H9 (cell line): Measurements from ENCODE around the gene ABLIM1. TPM values are rescaled to one million over a fixed set of nuclear protein-coding genes. Genes with fewer than 3 reads are reported as not detected.

Source experiments
- DNase-seq: peaks from one replicate; pipeline ENCODE4 v3.0.0-alpha.2; 2017
- H2AFZ ChIP-seq: one replicate; pipeline ENCODE4 v1.6.1; 2013; ENCODE audit warnings: mild to moderate bottlenecking, low read length, control low read depth, moderate library complexity
- H2AK5ac ChIP-seq: 2 replicates; pipeline ENCODE4 v1.6.1; 2013; ENCODE audit warnings: low read length, control low read depth, mixed read lengths; ENCODE audit not compliant: insufficient read length
- H2BK120ac ChIP-seq: one replicate; pipeline ENCODE4 v1.6.1; 2013; ENCODE audit warnings: low read depth, mild to moderate bottlenecking, low read length, control low read depth, inconsistent platforms; ENCODE audit not compliant: poor library complexity, severe bottlenecking
- H2BK12ac ChIP-seq: 2 replicates; pipeline ENCODE4 v1.6.1; 2013; ENCODE audit warnings: low read length, control low read depth, mixed read lengths, low read depth; ENCODE audit not compliant: insufficient read length
- H2BK15ac ChIP-seq: 2 replicates; pipeline ENCODE4 v1.6.1; 2013; ENCODE audit warnings: low read depth, low read length, control low read depth
- H2BK20ac ChIP-seq: one replicate; pipeline ENCODE4 v1.6.1; 2013; ENCODE audit warnings: low read depth, mild to moderate bottlenecking, low read length, control low read depth, inconsistent platforms; ENCODE audit not compliant: poor library complexity, severe bottlenecking
- H2BK5ac ChIP-seq: 2 replicates; pipeline ENCODE4 v1.6.1; 2013; ENCODE audit warnings: low read length, control low read depth, mixed read lengths; ENCODE audit not compliant: insufficient read length
- H3K14ac ChIP-seq: 2 replicates; pipeline ENCODE4 v1.6.1; 2013; ENCODE audit warnings: low read length, control low read depth; ENCODE audit not compliant: insufficient read depth
- H3K18ac ChIP-seq: 2 replicates; pipeline ENCODE4 v1.6.1; 2013; ENCODE audit warnings: low read depth, mild to moderate bottlenecking, mixed read lengths, low read length, control low read depth; ENCODE audit not compliant: insufficient read length
- H3K23ac ChIP-seq: 2 replicates; pipeline ENCODE4 v1.6.1; 2013; ENCODE audit warnings: low read length, control low read depth, mixed read lengths, low read depth; ENCODE audit not compliant: insufficient read length
- H3K23me2 ChIP-seq: 2 replicates; pipeline ENCODE4 v1.6.1; 2013; ENCODE audit warnings: low read depth, mild to moderate bottlenecking, mixed read lengths, low read length, control low read depth; ENCODE audit not compliant: insufficient read length, poor library complexity, severe bottlenecking
- H3K27ac ChIP-seq: 2 replicates; pipeline ENCODE4 v1.5.1; 2013; ENCODE audit warnings: low read length, control low read depth, mixed read lengths, low read depth; ENCODE audit not compliant: insufficient read length
- H3K27me3 ChIP-seq: 2 replicates; pipeline ENCODE4 v1.6.1; 2013; ENCODE audit warnings: low read length, control low read depth, inconsistent platforms; ENCODE audit not compliant: insufficient read depth
- H3K4ac ChIP-seq: 2 replicates; pipeline ENCODE4 v1.6.1; 2013; ENCODE audit warnings: low read depth, mild to moderate bottlenecking, control low read depth, inconsistent platforms, low read length, moderate library complexity
- H3K4me1 ChIP-seq: 2 replicates; pipeline ENCODE4 v1.6.1; 2013; ENCODE audit warnings: low read length, control low read depth, inconsistent platforms; ENCODE audit not compliant: insufficient read depth
- H3K4me2 ChIP-seq: 2 replicates; pipeline ENCODE4 v1.6.1; 2013; ENCODE audit warnings: low read length, control low read depth, mixed read lengths; ENCODE audit not compliant: insufficient read length, insufficient read depth
- H3K56ac ChIP-seq: 2 replicates; pipeline ENCODE4 v1.6.1; 2013; ENCODE audit warnings: low read depth, mild to moderate bottlenecking, mixed read lengths, low read length, control low read depth; ENCODE audit not compliant: insufficient read length
- H3K79me1 ChIP-seq: 2 replicates; pipeline ENCODE4 v1.6.1; 2013; ENCODE audit warnings: low read depth, mild to moderate bottlenecking, moderate library complexity, low read length, control low read depth, inconsistent platforms; ENCODE audit not compliant: insufficient read depth, poor library complexity, severe bottlenecking
- H3K79me2 ChIP-seq: 2 replicates; pipeline ENCODE4 v1.6.1; 2013; ENCODE audit warnings: low read length, control low read depth, inconsistent platforms; ENCODE audit not compliant: insufficient read depth
- H3K9ac ChIP-seq: 2 replicates; pipeline ENCODE4 v1.6.1; 2013; ENCODE audit warnings: low read length, control low read depth, mixed read lengths; ENCODE audit not compliant: insufficient read length; ENCODE audit errors: extremely low read depth
- H3K9me3 ChIP-seq: one replicate; pipeline ENCODE4 v1.6.1; 2013; ENCODE audit warnings: low read depth, low read length, inconsistent platforms; ENCODE audit not compliant: control insufficient read depth
- H3T11ph ChIP-seq: one replicate; pipeline ENCODE4 v1.6.1; 2013; ENCODE audit warnings: mild to moderate bottlenecking, low read length, control low read depth, inconsistent platforms
- H4K20me1 ChIP-seq: one replicate; pipeline ENCODE4 v1.6.1; 2013; ENCODE audit not compliant: control insufficient read depth, insufficient read length, insufficient read depth
- H4K5ac ChIP-seq: 2 replicates; pipeline ENCODE4 v1.6.1; 2013; ENCODE audit warnings: low read depth, mild to moderate bottlenecking, mixed read lengths, low read length, control low read depth; ENCODE audit not compliant: insufficient read length
- H4K8ac ChIP-seq: replicated peaks from 2 replicates; pipeline ENCODE4 v1.6.1; 2013; ENCODE audit warnings: low read length, control low read depth, mixed read lengths, low read depth; ENCODE audit not compliant: insufficient read length
- H4K91ac ChIP-seq: 2 replicates; pipeline ENCODE4 v1.6.1; 2013; ENCODE audit warnings: low read depth, mild to moderate bottlenecking, moderate library complexity, mixed read lengths, low read length, control low read depth; ENCODE audit not compliant: insufficient read length
- H3K27ac Mint-ChIP-seq, 3 experiments: 2 replicates in 2 of 3; 3 replicates in 1 of 3; pipeline ENCODE4 v1.8.0; 2020 to 2021; ENCODE audit warnings: mixed read lengths in 3 of 3, mild to moderate bottlenecking in 1 of 3, moderate library complexity in 1 of 3
- H3K27me3 Mint-ChIP-seq: 2 replicates; pipeline ENCODE4 v1.8.0; 2021; ENCODE audit warnings: low read depth, mild to moderate bottlenecking, moderate library complexity, mixed read lengths
- H3K36me3 Mint-ChIP-seq, 3 experiments: 2 replicates in 2 of 3; 3 replicates in 1 of 3; pipeline ENCODE4 v1.8.0; 2020 to 2021; ENCODE audit warnings: low read depth in 3 of 3, mixed read lengths in 3 of 3; ENCODE audit not compliant: insufficient read depth in 1 of 3
- H3K4me1 Mint-ChIP-seq, 2 experiments: 2 replicates each; pipeline ENCODE4 v1.8.0; 2020; ENCODE audit warnings: mixed read lengths in 2 of 2
- H3K4me3 Mint-ChIP-seq, 2 experiments: 2 replicates in 1 of 2; 3 replicates in 1 of 2; pipeline ENCODE4 v1.8.0; 2020 to 2021; ENCODE audit warnings: mild to moderate bottlenecking in 2 of 2, mixed read lengths in 2 of 2, moderate library complexity in 1 of 2
- H3K9me3 Mint-ChIP-seq, 2 experiments: 2 replicates in 1 of 2; 3 replicates in 1 of 2; pipeline ENCODE4 v1.8.0; 2020; ENCODE audit warnings: mild to moderate bottlenecking in 2 of 2, mixed read lengths in 2 of 2, moderate library complexity in 1 of 2
- CTCF ChIP-seq: fragments of 200-600 bp; sonication (generic); conservative IDR thresholded peaks from 3 replicates; pipeline ENCODE4 v1.8.0; 2021; ENCODE audit warnings: antibody characterized with exemption, mild to moderate bottlenecking
- WGBS: extraction: QIAGEN DNeasy Blood & Tissue Kit; methylation state at CpG from one replicate; pipeline ENCODE4 v1.1.7; 2013; ENCODE audit warnings: missing lambda C conversion rate, low lambda C conversion rate, mixed read lengths; ENCODE audit not compliant: insufficient read length; ENCODE audit errors: extremely low coverage; 5-methylcytosine and 5-hydroxymethylcytosine counted together
- total RNA-seq: library from RNA; stranded (reverse); gene quantifications from 2 replicates; pipeline ENCODE4 v1.2.1, GENCODE V29; 2021

ABLIM1 gene
- total RNA-seq, 1 experiment from 2014 or later: 32.1 TPM

DNA sequence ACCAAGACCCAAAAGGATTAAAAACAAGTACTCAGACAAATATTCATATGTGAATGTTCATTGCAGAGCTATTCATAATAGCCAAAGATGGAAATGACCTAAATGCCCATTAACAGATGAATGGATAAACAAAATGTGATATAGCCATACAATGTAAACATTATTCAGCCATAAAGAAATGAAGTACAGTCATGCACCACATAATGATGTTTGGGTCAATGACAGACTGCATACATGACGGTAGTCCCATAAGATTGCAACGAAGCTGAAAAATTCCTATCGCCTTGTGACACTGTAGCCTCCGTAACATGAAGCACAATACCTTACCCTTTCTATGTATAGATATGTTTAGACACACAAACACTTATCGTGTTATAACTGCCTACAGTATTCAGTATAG lies 97.9 kb downstream of the ABLIM1 start:
- no peak overlapping the region for H2BK20ac ChIP-seq
- H3K79me2 ChIP-seq: no peaks in the 10 kb centered on the region
- no peak overlapping the region for H2AK5ac ChIP-seq
- H2BK15ac ChIP-seq: no peak overlapping the region
- H3K23me2 ChIP-seq: peaks cover 3% of the 10 kb centered on the region
- no peak for TF ChIP-seq CTCF
- no peak overlapping the region for H4K8ac ChIP-seq
- no peaks in the 10 kb centered on the region for H3K4me1 ChIP-seq
- no peaks in the 10 kb centered on the region for H3K4me1 Mint-ChIP-seq
- H3K18ac ChIP-seq: no peak overlapping the region
- no peak overlapping the region for H3K14ac ChIP-seq
- no peak overlapping the region for H2BK5ac ChIP-seq
- no peak overlapping the region for H3K56ac ChIP-seq
- no peak overlapping the region for H4K91ac ChIP-seq
- H2AFZ ChIP-seq: no peak overlapping the region
- H4K5ac ChIP-seq: no peak overlapping the region
- H2BK12ac ChIP-seq: no peak overlapping the region
- H4K20me1 ChIP-seq: no peaks in the 10 kb centered on the region
- H3K79me1 ChIP-seq: no peaks in the 10 kb centered on the region
- no peak overlapping the region for H3K27ac ChIP-seq
- no peaks in the 10 kb centered on the region for H3K27me3 ChIP-seq
- H2BK120ac ChIP-seq: no peak overlapping the region
- no peak for DNase-seq
- H3K4me2 ChIP-seq: no peak overlapping the region
- peaks cover 9 to 12% of the 10 kb centered on the region in 2 experiments for H3K9me3 Mint-ChIP-seq
- H3T11ph ChIP-seq: no peak overlapping the region
- H3K9me3 ChIP-seq: peaks cover 14% of the 10 kb centered on the region
- H3K27ac Mint-ChIP-seq: no peak overlapping the region
- H3K36me3 Mint-ChIP-seq: peaks cover 0 to 12% (median 8%) of the 10 kb centered on the region in 3 experiments; a peak in 4 of 7 replicates
- no peaks in the 10 kb centered on the region for H3K27me3 Mint-ChIP-seq
- no CpG with 5 or more reads among the region's 5 CpGs for WGBS
- H3K23ac ChIP-seq: no peak overlapping the region
- H3K4ac ChIP-seq: no peak overlapping the region
- H3K4me3 Mint-ChIP-seq: no peak overlapping the region
- H3K9ac ChIP-seq: no peak overlapping the region
